ENCODE results near the gene CNTNAP2.

GRCh38 chr7:148394582-148394981, 2278.0 kb downstream of the CNTNAP2 start:
- TF ChIP-seq ZNF384 (IDR thresholded peaks at IDR 0.05; ENCODE audit: low read depth, low read length) (no peak), SREBF2 (CRISPR knock-in tag; IDR thresholded peaks at IDR 0.05) (no peak), USF1 (CRISPR knock-in tag; IDR thresholded peaks at IDR 0.05) (no peak), CTCF (IDR thresholded peaks at IDR 0.05 in 2 of 3, conservative IDR thresholded peaks at IDR 0.05 in 1 of 3; ENCODE audit: insufficient read depth in 2 of 3, low read depth in 1 of 3, low read length in 3 of 3) (no peak), HINFP (tag; conservative IDR thresholded peaks at IDR 0.05; ENCODE audit: low read depth) (no peak), POLR2AphosphoS2 (IDR thresholded peaks at IDR 0.05; ENCODE audit: low read length) (no peak), PHB2 (IDR thresholded peaks at IDR 0.05; ENCODE audit: low read depth) (no peak), RFX5 (IDR thresholded peaks at IDR 0.05; ENCODE audit: low read depth, low read length) (no peak), CHD1 (IDR thresholded peaks at IDR 0.05; ENCODE audit: low read length) (no peak), KAT8 (IDR thresholded peaks at IDR 0.05; ENCODE audit: low read depth) (no peak)
